DND-41 (cell line): ENCODE results near the gene PRKCZ.

Experiments used
- ATAC-seq: fragments of 200-7000 bp; cut with Tn5 transposase; 3 replicates; pipeline ENCODE4 v1.9.1; 2021; ENCODE audit warnings: low read depth; ENCODE audit not compliant: insufficient read depth
- DNase-seq: peaks from one replicate; pipeline ENCODE4 v3.0.0-alpha.2; 2020
- H2AFZ ChIP-seq: 2 replicates; pipeline ENCODE4 v1.6.0; 2012; ENCODE audit warnings: low read depth, low read length
- H3K27ac ChIP-seq: 2 replicates; pipeline ENCODE4 v1.5.1; 2012; ENCODE audit warnings: low read length, inconsistent platforms
- H3K27me3 ChIP-seq: fragments of 200-600 bp; sonication (generic); 2 replicates; pipeline ENCODE4 v1.6.0; 2012; ENCODE audit warnings: low read length, mild to moderate bottlenecking, inconsistent platforms; ENCODE audit not compliant: insufficient read depth, poor library complexity
- H3K36me3 ChIP-seq: 2 replicates; pipeline ENCODE4 v1.5.1; 2012; ENCODE audit warnings: low read length, inconsistent platforms; ENCODE audit not compliant: insufficient read depth
- H3K4me1 ChIP-seq: 2 replicates; pipeline ENCODE4 v1.5.1; 2012; ENCODE audit warnings: mild to moderate bottlenecking, low read length; ENCODE audit not compliant: insufficient read depth
- H3K4me2 ChIP-seq: 2 replicates; pipeline ENCODE4 v1.6.0; 2012; ENCODE audit warnings: mild to moderate bottlenecking, moderate library complexity, low read length, inconsistent platforms; ENCODE audit not compliant: insufficient read depth
- H3K4me3 ChIP-seq, 2 experiments: fragments of 200-600 bp in 1 of 2; shearing (Covaris generic) in 1 of 2; 2 replicates each; pipeline ENCODE4 v1.5.1; 2012 to 2016; ENCODE audit warnings: inconsistent platforms in 2 of 2, low read length in 2 of 2, mild to moderate bottlenecking in 2 of 2, low read depth in 1 of 2, moderate library complexity in 1 of 2
- H3K79me2 ChIP-seq: 2 replicates; pipeline ENCODE4 v1.6.0; 2012; ENCODE audit warnings: low read length, inconsistent platforms; ENCODE audit not compliant: insufficient read depth
- H3K9ac ChIP-seq: 2 replicates; pipeline ENCODE4 v1.6.0; 2012; ENCODE audit warnings: low read depth, mild to moderate bottlenecking, inconsistent platforms, low read length, moderate library complexity
- H3K9me3 ChIP-seq: 2 replicates; pipeline ENCODE4 v1.5.1; 2012; ENCODE audit warnings: low read length, moderate library complexity, mild to moderate bottlenecking, inconsistent platforms; ENCODE audit not compliant: insufficient read depth, severe bottlenecking
- H4K20me1 ChIP-seq: 2 replicates; pipeline ENCODE4 v1.6.0; 2012; ENCODE audit warnings: low read length; ENCODE audit not compliant: insufficient read depth
- CTCF ChIP-seq: IDR thresholded peaks from 2 replicates; pipeline ENCODE4 v1.5.1; 2012; ENCODE audit warnings: borderline replicate concordance, low read length, moderate library complexity, mild to moderate bottlenecking; ENCODE audit not compliant: poor library complexity, severe bottlenecking; ENCODE audit errors: extremely low read depth
- EZH2 ChIP-seq: IDR thresholded peaks from 3 replicates; pipeline ENCODE4 v1.6.1; 2012; ENCODE audit warnings: borderline replicate concordance, low read depth, mild to moderate bottlenecking, moderate library complexity, low read length, inconsistent platforms; ENCODE audit not compliant: severe bottlenecking

The PRKCZ gene

DNA sequence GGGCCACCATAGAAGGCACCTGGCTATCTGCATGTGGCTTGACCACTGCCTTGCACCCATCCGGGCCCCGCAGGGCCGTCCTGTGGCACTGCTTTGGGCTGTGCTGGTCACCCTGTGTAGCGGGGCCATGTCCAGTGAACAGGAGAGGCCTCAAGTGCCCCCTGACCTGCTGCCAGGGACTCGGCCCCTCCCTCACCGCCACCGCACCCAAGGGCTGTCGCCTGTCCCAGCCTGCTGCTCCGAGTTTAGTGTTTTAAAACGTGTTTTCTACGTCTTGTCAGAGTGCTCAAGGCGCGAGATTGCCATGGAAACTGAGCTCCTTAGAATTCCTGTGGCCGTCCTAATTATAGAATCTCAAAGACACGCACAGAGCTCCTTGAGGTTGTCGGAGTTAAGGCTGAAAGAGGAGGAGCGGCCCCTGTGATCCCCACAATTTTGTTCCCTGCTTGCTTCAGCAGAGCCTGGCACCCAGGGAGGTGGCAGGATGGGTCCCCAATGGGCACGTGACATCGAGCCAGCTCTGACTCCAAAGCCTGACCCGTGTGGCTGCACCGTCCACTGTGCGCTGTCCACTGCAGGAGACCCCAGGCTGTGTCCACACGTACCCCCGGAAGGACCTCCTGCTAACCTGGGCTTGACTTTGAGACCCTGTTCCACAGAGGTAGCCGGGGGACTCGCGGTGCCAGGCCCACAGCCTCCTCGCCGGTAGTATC, 78.1 kb downstream of the PRKCZ start:
- no peak overlapping the region for H3K4me3 ChIP-seq

DNA sequence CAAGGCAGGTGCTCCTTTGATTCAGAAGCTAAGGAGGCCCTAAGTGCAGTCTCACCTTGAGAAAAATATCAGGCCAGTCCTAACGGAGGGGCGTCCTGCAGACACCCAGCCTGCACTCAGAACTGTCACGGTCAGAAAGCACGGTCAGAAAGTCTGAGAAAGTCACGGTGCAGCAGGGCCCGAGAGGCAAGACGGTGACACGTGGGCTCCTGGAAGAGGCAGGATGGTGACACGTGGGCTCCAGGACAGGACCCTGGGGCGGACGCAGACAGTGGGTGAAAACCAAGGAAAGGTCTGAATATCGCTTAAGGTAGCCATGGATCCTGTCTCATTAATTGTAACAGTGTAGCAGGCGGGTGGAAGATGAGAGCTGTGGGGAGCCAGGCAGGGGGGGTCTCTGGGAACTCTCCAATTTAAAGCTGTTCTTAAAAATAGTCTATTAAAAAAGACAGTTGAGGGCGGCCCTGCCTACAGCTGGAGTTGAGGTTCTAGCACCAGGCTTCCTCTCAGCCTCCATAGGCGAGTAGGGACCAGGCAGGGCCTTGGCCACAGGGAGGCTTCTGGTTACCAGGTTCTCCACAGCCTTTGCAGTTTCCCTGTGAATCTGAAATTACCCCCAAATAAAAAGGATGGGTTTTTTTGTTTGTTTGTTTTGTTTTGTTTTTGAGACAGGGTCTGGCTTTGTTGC, 79.2 kb downstream of the PRKCZ start:
- Histone ChIP-seq H3K4me2 (no peak overlapping the region), H3K4me1 (peaks cover 21% of the 10 kb centered on the region), H3K79me2 (no peaks in the 10 kb centered on the region), H3K36me3 (no peaks in the 10 kb centered on the region), H3K9me3 (no peaks in the 10 kb centered on the region), H3K27me3 (peaks cover 9% of the 10 kb centered on the region), H3K27ac (no peak overlapping the region), H3K9ac (no peak overlapping the region), H3K4me3 (no peak overlapping the region), H4K20me1 (0 out of 2 replicates have a peak, but pooled peaks cover 6% of the 10 kb centered on the region), H2AFZ (no peak overlapping the region)
- ATAC-seq (no peak), DNase-seq (no peak)
- no peak for TF ChIP-seq CTCF
- TF ChIP-seq EZH2, result no peak

More for the DNA sequence above, 78.1 kb downstream of the PRKCZ start:
- no peaks in the 10 kb centered on the region for H3K79me2 ChIP-seq
- no peaks in the 10 kb centered on the region for H3K9me3 ChIP-seq
- ATAC-seq (no peak), DNase-seq (no peak)
- H3K27me3 ChIP-seq, result peaks cover 9% of the 10 kb centered on the region
- H4K20me1 ChIP-seq, result 0 out of 2 replicates have a peak, but pooled peaks cover 6% of the 10 kb centered on the region
- no peak overlapping the region for H3K4me2 ChIP-seq
- H2AFZ ChIP-seq, result no peak overlapping the region
- no peaks in the 10 kb centered on the region for H3K36me3 ChIP-seq
- no peak overlapping the region for H3K9ac ChIP-seq
- H3K27ac ChIP-seq, result no peak overlapping the region
- TF ChIP-seq CTCF (no peak), EZH2 (no peak)
- peaks cover 21% of the 10 kb centered on the region for H3K4me1 ChIP-seq

DNA sequence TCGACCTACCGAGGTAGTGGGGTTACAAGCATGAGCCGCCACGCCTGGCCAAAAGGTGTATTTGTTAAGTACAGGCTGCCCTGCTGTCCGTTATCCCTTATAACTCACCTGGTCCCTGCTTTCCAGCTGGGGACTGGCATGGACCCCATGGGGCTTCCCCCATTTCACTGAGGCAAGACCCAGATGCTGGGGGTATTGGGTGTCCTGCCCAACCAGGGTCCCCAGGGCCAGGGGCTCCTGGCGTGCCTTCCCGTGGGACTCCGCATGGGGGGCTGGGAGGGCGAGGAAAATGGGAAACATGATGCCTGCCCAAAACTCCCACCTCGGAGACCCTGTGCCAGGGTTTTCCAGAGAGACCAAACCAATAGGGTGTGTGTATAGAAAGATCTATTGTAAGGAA, 79.9 kb downstream of the PRKCZ start:
- Histone ChIP-seq H3K36me3 (no peaks in the 10 kb centered on the region), H3K4me1 (peaks cover 21% of the 10 kb centered on the region)

More for the DNA sequence above, 79.9 kb downstream of the PRKCZ start:
- Histone ChIP-seq H3K4me2 (no peak overlapping the region), H3K27ac (no peak overlapping the region), H3K9ac (no peak overlapping the region), H3K27me3 (peaks cover 9% of the 10 kb centered on the region), H4K20me1 (0 out of 2 replicates have a peak, but pooled peaks cover 6% of the 10 kb centered on the region), H2AFZ (no peak overlapping the region), H3K79me2 (no peaks in the 10 kb centered on the region), H3K9me3 (no peaks in the 10 kb centered on the region), H3K4me3 (no peak overlapping the region)
- DNase-seq (no peak), ATAC-seq (no peak)
- no peak for TF ChIP-seq CTCF
